ENCODE measurements around the gene MAPK11.

DNA sequence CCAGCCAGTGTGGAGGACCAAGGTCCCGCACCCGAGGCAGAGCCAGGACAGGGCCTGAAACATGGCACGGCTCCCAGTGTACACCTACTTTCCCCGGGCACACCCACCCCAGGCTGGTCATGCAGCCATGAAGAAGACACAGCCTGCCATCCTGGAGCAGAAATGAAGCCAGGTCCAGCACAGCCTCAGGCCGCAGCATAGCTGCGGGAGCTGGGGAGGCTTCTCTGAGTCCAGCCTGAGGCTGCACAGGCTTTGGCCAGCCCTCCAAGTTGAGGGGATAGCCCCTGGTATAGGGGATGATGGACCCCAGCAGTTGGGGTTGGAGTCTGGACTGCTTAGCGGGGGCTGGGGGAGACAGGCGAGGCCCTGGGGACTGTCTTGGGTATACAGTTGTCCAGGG is 16.2 kb downstream of the MAPK11 start:
- TF ChIP-seq, protein P1, sequence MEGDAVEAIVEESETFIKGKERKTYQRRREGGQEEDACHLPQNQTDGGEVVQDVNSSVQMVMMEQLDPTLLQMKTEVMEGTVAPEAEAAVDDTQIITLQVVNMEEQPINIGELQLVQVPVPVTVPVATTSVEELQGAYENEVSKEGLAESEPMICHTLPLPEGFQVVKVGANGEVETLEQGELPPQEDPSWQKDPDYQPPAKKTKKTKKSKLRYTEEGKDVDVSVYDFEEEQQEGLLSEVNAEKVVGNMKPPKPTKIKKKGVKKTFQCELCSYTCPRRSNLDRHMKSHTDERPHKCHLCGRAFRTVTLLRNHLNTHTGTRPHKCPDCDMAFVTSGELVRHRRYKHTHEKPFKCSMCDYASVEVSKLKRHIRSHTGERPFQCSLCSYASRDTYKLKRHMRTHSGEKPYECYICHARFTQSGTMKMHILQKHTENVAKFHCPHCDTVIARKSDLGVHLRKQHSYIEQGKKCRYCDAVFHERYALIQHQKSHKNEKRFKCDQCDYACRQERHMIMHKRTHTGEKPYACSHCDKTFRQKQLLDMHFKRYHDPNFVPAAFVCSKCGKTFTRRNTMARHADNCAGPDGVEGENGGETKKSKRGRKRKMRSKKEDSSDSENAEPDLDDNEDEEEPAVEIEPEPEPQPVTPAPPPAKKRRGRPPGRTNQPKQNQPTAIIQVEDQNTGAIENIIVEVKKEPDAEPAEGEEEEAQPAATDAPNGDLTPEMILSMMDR (IDR thresholded peaks at IDR 0.05): no peak
- no peak for TF ChIP-seq POLR2A (IDR thresholded peaks at IDR 0.05)

All from lower leg skin (tissue), 3 donors.